OCI-LY1 (cell line): ENCODE results near the gene BIN1.

Source experiments
- H2AFZ ChIP-seq: fragments of 200-600 bp; sonication (generic), shearing (Covaris generic); 2 replicates; pipeline ENCODE4 v1.6.0; 2014; ENCODE audit warnings: antibody characterized with exemption, mild to moderate bottlenecking, low read length
- H3F3A ChIP-seq: fragments of 200-600 bp; sonication (generic), shearing (Covaris generic); 2 replicates; pipeline ENCODE4 v1.6.0; 2014; ENCODE audit warnings: mild to moderate bottlenecking, antibody characterized with exemption, low read length, moderate library complexity; ENCODE audit not compliant: insufficient read depth
- H3K27ac ChIP-seq: fragments of 200-600 bp; sonication (generic); 2 replicates; pipeline ENCODE4 v1.5.1; 2014; ENCODE audit warnings: low read length, mixed run types, mild to moderate bottlenecking, low read depth; ENCODE audit not compliant: poor library complexity, severe bottlenecking
- H3K27me3 ChIP-seq: fragments of 200-600 bp; sonication (generic); 2 replicates; pipeline ENCODE4 v1.6.0; 2014; ENCODE audit warnings: antibody characterized with exemption, mild to moderate bottlenecking, low read length, moderate library complexity; ENCODE audit not compliant: insufficient read depth
- H3K36me3 ChIP-seq: fragments of 200-600 bp; sonication (generic); 2 replicates; pipeline ENCODE4 v1.6.1; 2014; ENCODE audit warnings: mild to moderate bottlenecking, antibody characterized with exemption, low read length, moderate library complexity, mixed read lengths; ENCODE audit not compliant: insufficient read depth
- H3K4me1 ChIP-seq: fragments of 200-600 bp; sonication (generic); 2 replicates; pipeline ENCODE4 v1.5.1; 2014; ENCODE audit warnings: mild to moderate bottlenecking, low read length, moderate library complexity; ENCODE audit not compliant: insufficient read depth, severe bottlenecking
- H3K4me2 ChIP-seq: fragments of 200-600 bp; sonication (generic), shearing (Covaris generic); 2 replicates; pipeline ENCODE4 v1.6.1; 2014; ENCODE audit warnings: low read length
- H3K4me3 ChIP-seq: fragments of 200-600 bp; sonication (generic); 2 replicates; pipeline ENCODE4 v1.5.1; 2014; ENCODE audit warnings: low read length, low read depth, mild to moderate bottlenecking, mixed read lengths; ENCODE audit not compliant: poor library complexity, severe bottlenecking
- H3K79me2 ChIP-seq: fragments of 200-600 bp; shearing (Covaris generic); 2 replicates; pipeline ENCODE4 v1.6.1; 2016; ENCODE audit warnings: mixed run types, low read length, mixed read lengths; ENCODE audit not compliant: insufficient read depth
- H3K9ac ChIP-seq: fragments of 200-600 bp; sonication (generic), shearing (Covaris generic); 2 replicates; pipeline ENCODE4 v1.6.1; 2014; ENCODE audit warnings: mild to moderate bottlenecking, low read length, mixed read lengths
- H3K9me2 ChIP-seq: fragments of 200-600 bp; sonication (generic), shearing (Covaris generic); 2 replicates; pipeline ENCODE4 v1.6.1; 2014; ENCODE audit warnings: low read depth, mild to moderate bottlenecking, low read length, mixed read lengths
- H3K9me3 ChIP-seq: fragments of 200-600 bp; shearing (Covaris generic); 2 replicates; pipeline ENCODE4 v1.6.1; 2014; ENCODE audit warnings: low read length, mixed read lengths
- H4K20me1 ChIP-seq: fragments of 200-600 bp; sonication (generic), shearing (Covaris generic); 2 replicates; pipeline ENCODE4 v1.6.0; 2016; ENCODE audit warnings: mild to moderate bottlenecking, low read length; ENCODE audit not compliant: insufficient read depth
- CTCF ChIP-seq: fragments of 200-600 bp; sonication (generic), shearing (Covaris generic); IDR thresholded peaks from 2 replicates; pipeline ENCODE4 v1.5.1; 2017; ENCODE audit warnings: mild to moderate bottlenecking, antibody characterized with exemption, low read length, moderate library complexity, mixed read lengths
- EZH2 ChIP-seq: fragments of 200-600 bp; sonication (generic), shearing (Covaris generic); IDR thresholded peaks from 2 replicates; pipeline ENCODE4 v1.8.0; 2017; ENCODE audit warnings: borderline replicate concordance, mixed run types, mild to moderate bottlenecking, antibody characterized with exemption, low read length, moderate library complexity, mixed read lengths

Gene BIN1

DNA sequence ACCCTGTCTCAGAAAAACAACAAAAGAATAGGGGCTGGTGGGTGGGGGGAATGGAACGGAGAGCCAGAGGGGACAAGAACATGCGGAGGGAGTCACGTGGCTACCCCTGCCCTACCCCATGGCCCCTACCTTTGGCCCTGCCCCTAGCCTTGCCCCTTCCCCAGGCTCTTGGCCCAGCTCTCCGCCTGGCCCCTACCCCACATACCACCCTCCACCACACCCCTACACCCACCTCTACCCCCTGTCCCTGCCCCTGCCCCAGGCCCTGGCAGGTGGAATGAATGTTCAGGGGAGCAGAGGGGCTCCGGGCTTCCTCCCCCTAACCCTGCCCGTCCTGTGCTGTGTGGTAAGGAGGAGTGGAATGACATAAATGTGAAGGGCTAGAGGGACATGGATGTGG, 15.1 kb downstream of the BIN1 start:
- no peak overlapping the region for H3K9ac ChIP-seq
- H3K27me3 ChIP-seq: no peaks in the 10 kb centered on the region
- H2AFZ ChIP-seq: no peak overlapping the region
- H3K4me3 ChIP-seq: no peak overlapping the region
- no peaks in the 10 kb centered on the region for H3K9me2 ChIP-seq
- no peaks in the 10 kb centered on the region for H3K79me2 ChIP-seq
- no peaks in the 10 kb centered on the region for H3F3A ChIP-seq
- H3K27ac ChIP-seq: no peak overlapping the region
- H3K4me2 ChIP-seq: no peak overlapping the region
- no peaks in the 10 kb centered on the region for H3K4me1 ChIP-seq
- no peaks in the 10 kb centered on the region for H3K9me3 ChIP-seq
- H4K20me1 ChIP-seq: no peaks in the 10 kb centered on the region
- TF ChIP-seq EZH2 (no peak), CTCF (no peak)
- no peaks in the 10 kb centered on the region for H3K36me3 ChIP-seq

- no peak overlapping the region for H3K9ac ChIP-seq
Measured at GRCh38 chr2:127091148-127091547, 15.8 kb downstream of the BIN1 start.

DNA sequence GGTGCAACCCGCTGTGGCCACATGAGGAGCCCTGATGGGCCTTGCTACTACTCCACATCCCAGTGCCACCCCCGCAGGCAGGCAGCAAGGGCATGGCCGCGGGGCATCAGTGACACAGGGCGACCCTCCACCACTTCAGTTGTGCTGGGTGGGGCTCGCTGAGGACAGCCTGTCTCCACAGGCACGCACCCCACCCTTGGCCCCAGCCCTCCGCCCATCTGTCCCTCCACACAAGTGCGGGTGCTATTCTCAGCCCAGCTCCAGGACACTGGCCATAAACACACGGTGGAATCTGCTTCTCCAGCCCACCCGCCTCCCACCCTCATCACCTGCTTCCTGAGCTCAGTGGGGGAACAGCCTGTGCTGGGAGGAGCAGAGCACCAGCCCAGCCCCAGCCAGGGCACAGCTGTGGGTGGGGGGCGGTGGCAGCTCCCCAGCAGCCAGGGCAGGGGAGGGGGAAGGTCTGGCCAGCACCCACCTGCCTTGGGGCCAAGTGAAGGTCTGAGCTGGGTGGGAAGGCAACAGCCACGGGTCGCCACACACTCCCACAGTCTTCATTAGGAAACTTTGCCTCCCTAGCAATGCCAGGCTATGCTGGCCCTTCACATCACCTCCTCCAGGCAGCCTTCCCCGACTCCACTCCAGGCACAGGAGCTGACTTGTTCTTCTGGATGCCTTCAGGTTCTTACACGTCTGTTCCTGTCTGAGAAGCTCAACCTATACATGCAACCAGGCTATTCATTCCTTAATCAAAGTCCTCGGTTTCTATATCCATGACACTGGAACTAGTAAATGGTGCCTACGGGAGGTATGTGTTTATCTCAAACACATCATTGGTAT, 16.5 kb downstream of the BIN1 start:
- TF ChIP-seq CTCF (no peak), EZH2 (no peak)
- Histone ChIP-seq H3K9ac (no peak overlapping the region), H3K9me2 (no peaks in the 10 kb centered on the region), H3K79me2 (no peaks in the 10 kb centered on the region), H4K20me1 (no peaks in the 10 kb centered on the region), H3K4me2 (no peak overlapping the region), H3K9me3 (no peaks in the 10 kb centered on the region), H3K27me3 (no peaks in the 10 kb centered on the region), H3K27ac (no peak overlapping the region), H3K36me3 (no peaks in the 10 kb centered on the region), H3K4me1 (no peaks in the 10 kb centered on the region), H3F3A (no peaks in the 10 kb centered on the region), H2AFZ (no peak overlapping the region), H3K4me3 (no peak overlapping the region)

More at GRCh38 chr2:127091148-127091547, 15.8 kb downstream of the BIN1 start:
- Histone ChIP-seq H3K4me3 (no peak overlapping the region), H3K27me3 (no peaks in the 10 kb centered on the region), H3K79me2 (no peaks in the 10 kb centered on the region), H3K36me3 (no peaks in the 10 kb centered on the region), H3K4me2 (no peak overlapping the region), H3K27ac (no peak overlapping the region), H3F3A (no peaks in the 10 kb centered on the region), H3K4me1 (no peaks in the 10 kb centered on the region), H4K20me1 (no peaks in the 10 kb centered on the region), H3K9me3 (no peaks in the 10 kb centered on the region), H2AFZ (no peak overlapping the region), H3K9me2 (no peaks in the 10 kb centered on the region)
- TF ChIP-seq CTCF (no peak), EZH2 (no peak)
